ENCODE results near the gene ZC3HAV1L.
"Not testable (repeated sequence)": the region's sequence is repeated elsewhere in the genome, so short reads cannot be mapped to it uniquely, and the experiment has no call there.

Gene ZC3HAV1L

DNA sequence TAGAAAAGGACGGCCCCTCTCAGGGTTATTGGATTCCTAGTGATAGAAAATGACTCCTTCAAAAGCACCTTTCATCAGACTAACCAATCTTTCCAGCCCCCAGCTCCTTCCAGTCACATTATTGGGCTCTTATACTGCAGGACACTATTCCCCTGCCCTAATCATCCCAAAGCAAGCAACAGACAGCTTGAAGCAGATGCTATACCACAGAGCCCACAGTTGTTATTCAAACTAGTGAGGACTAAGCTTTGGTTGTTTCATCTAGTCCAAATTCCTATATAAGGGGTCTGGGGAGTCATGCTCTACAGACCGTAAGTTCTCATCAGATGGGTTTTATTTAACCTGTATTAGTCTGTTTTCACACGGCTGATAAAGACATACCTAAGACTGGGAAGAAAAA lies 24.5 kb downstream of the ZC3HAV1L start:
- no peak for DNase-seq

- no peak for DNase-seq
Measured at GRCh38 chr7:139004321-139005090, 31.3 kb downstream of the ZC3HAV1L start.

- DNase-seq, result no peak
Measured at GRCh38 chr7:138999414-138999813, 36.4 kb downstream of the ZC3HAV1L start.

- DNase-seq, result no peak
Measured at GRCh38 chr7:138992052-138992531, 43.8 kb downstream of the ZC3HAV1L start.

DNA sequence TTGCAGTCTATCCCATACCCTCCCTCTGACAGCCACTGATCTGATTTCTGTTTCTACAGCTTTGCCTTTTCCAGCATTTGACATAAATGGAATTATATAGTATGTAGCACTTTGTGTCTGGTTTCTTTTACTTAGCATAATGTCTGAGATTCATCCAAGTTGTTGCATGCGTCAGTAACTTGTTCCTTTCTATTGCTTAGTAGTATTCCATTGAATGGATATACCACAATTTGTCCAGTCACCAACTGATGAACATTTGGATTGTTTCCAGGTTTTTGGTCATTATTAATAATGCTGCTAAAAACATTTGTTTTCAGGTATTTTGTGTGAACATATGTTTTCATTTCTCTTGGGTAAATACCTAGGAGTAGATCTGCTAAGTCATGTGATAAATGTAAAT lies 48.2 kb downstream of the ZC3HAV1L start:
- DNase-seq, result no peak

GRCh38 chr7:138982204-138982623 lies 53.6 kb downstream of the ZC3HAV1L start:
- DNase-seq, result no peak

GRCh38 chr7:138981332-138982203 lies 54.3 kb downstream of the ZC3HAV1L start, which contains the start of gene KIAA1549:
Gene KIAA1549, minus strand, starts transcription at chr7:138981389. Its CDS starts 120 bp downstream, at chr7:138981269.
- peak; percentile 40 for DNase-seq

- no peak for DNase-seq
Measured at GRCh38 chr7:138980563-138981291, 55.1 kb downstream of the ZC3HAV1L start.

GRCh38 chr7:138979988-138980562 lies 55.8 kb downstream of the ZC3HAV1L start:
- no peak for DNase-seq

DNA sequence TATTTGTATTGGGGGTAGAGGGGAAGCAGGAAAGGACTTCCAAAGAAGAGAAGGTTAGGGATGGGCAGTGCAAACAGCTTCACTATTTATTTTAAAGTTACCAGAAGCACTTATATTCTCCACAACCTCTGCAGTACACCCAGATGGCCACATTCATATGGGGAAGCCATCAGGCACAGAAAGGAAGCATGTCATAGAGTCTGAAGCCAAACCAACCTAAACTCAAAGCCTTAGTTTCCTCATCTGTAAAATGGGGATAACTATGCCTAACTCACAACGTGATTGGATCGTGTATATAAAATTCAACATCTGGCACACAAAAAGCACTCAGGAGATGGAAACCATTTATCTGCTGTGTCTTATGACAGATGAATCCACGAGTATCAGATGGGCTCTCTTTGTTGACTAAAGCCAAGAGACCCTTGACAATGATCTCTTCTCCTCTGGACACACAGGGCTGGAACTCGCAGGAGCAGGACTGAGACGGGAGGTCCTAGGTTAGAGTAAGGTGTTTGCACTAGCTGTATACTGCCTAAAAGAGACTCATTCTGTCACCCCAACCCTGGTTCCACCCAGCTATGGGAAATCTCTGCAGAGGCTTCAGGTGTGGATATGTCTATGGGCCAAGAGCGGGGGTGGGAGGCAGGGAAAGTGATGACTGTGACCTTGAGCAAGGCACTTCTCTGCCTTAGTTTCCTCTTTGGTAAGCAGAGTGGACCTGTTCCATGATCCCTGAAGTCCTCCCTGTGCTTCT lies 56.4 kb downstream of the ZC3HAV1L start:
- no peak for DNase-seq

DNA sequence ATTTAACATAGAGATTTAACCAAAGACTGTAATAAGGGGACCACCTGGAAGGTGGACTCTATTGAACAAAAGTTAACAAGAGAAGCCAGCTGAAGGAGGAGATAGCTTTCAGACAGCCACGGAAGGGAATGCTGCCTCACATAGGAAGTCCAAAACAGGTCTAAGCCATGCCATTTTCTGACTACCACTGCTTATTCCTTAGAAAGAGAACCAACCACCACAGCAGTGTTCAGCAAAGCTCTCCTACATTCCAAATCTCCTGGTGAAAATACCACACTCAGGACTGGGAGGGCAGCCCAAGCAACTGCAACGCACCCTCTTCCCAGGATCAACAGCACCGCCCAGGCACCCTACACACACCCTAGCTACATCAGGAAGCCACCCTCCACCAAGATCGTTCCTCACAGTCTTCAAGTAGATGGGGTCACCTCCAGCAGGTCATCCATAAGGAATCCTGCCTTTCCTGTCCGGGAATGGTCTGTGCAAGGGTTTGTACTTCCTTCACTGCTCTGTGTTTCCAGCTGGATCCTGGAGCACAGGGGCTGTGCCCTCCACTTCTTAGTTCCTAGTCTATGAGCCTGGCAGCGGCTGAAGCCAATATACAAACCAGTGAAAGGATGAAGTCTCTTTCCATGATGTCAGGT lies 57.2 kb downstream of the ZC3HAV1L start:
- no peak for DNase-seq

DNA sequence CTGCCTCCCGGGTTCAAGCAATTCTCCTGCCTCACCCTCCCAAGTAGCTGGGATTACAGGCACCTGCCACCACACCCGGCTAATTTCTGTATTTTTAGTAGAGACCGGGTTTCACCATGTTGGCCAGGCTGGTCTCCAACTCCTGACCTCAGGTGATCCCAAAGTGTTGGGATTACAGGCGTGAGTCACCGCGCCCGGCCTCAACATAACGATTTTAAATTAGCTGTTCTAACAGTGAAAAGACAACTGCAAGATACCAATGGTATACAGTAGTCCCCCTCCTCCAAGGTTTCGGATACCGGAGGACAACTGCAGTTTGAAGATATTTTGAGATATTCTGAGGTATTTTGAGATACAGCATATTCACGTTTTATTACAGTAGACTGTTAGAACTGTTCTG lies 59.7 kb downstream of the ZC3HAV1L start:
- DNase-seq, result not testable (repeated sequence)

Measured in CD4-positive, alpha-beta T cell treated with Interleukin-10 for 1 hour (primary cell).